ENCODE data around the gene AEN. TPM values are rescaled to one million over a fixed set of nuclear protein-coding genes. Genes with fewer than 3 reads are reported as not detected.
A peak's percentile ranks its signal among the peaks of the same experiment; 100 is the strongest.

The AEN gene, protein sequence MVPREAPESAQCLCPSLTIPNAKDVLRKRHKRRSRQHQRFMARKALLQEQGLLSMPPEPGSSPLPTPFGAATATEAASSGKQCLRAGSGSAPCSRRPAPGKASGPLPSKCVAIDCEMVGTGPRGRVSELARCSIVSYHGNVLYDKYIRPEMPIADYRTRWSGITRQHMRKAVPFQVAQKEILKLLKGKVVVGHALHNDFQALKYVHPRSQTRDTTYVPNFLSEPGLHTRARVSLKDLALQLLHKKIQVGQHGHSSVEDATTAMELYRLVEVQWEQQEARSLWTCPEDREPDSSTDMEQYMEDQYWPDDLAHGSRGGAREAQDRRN
- total RNA-seq (10 to 100 TPM; 10.8 to 26.8 (median 20.2) TPM), polyA plus RNA-seq (10 to 100 TPM in 1 of 2 donors, 1 to 10 TPM in 1; 8.9 to 12.8 TPM)

DNA sequence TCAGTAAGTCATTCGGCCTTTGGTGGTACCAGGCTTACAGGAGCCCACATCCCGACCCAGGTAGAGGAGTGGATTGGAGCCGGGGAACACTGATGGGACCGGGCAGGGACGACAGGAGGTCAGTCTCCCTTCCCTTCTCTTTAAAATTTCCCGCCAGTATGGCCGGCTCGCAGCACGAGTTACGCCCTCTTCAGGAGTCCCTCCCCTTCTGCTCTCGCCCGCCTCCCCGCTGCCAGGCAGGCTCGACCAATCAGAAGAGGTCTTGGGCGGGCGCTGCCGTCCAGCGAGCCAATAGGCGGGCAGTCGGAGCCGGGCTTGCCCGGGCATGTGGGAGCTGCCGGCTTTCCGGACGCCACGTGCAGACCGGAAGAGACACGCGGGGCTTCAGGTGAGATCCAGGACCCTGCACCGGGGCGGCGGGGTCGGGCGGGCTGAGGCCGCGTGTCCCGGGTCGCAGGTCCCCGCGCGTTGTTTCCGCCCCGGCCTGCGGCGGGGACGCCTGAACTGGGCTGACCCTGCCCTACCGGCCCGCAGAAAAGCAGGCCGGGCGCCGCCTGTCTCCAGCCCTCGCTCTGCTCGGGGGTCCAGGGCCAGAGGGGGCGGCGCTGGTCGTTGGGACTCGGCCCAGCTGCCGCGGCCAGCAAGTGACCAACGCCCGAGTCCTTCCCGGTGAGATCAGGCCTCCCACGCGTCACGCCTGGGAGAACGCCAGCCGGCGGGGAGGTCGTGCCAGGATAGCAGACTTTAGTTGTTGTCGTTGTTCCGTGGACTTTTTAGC, at the start of gene AEN:
TSS of gene AEN (plus strand) at position 346 of the 778 bp plus-strand sequence. CDS start 4,870 bp downstream, outside the sequence.
- H3K27ac ChIP-seq = peak within 1 kb of the TSS; percentile 43 to 97 (median 76)
- peaks cover 19 to 30% (median 25%) of the 10 kb centered on the region in 3 donors for H3K4me1 ChIP-seq
- peak within 1 kb of the TSS; percentile 86 to 98 (median 93) for H3K4me3 ChIP-seq
- WGBS, 2 donors = 0 to 1% methylated on average over 66 to 71 of the region's 71 CpGs
- DNase-seq = peak; percentile 94 to 99 (median 97)
- FAIRE-seq = no peak
- TF ChIP-seq, protein P1, sequence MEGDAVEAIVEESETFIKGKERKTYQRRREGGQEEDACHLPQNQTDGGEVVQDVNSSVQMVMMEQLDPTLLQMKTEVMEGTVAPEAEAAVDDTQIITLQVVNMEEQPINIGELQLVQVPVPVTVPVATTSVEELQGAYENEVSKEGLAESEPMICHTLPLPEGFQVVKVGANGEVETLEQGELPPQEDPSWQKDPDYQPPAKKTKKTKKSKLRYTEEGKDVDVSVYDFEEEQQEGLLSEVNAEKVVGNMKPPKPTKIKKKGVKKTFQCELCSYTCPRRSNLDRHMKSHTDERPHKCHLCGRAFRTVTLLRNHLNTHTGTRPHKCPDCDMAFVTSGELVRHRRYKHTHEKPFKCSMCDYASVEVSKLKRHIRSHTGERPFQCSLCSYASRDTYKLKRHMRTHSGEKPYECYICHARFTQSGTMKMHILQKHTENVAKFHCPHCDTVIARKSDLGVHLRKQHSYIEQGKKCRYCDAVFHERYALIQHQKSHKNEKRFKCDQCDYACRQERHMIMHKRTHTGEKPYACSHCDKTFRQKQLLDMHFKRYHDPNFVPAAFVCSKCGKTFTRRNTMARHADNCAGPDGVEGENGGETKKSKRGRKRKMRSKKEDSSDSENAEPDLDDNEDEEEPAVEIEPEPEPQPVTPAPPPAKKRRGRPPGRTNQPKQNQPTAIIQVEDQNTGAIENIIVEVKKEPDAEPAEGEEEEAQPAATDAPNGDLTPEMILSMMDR (IDR thresholded peaks at IDR 0.05) = no peak
- ATAC-seq = peak; percentile 96 to 99 (median 98)
- intact Hi-C loops (cut with DNase I) = no loop called here
- H3K9me3 ChIP-seq = no peaks in the 10 kb centered on the region
- peaks cover 0 to 3% (median 2%) of the 10 kb centered on the region in 3 donors for H3K36me3 ChIP-seq
- no peaks in the 10 kb centered on the region for H3K27me3 ChIP-seq

DNA sequence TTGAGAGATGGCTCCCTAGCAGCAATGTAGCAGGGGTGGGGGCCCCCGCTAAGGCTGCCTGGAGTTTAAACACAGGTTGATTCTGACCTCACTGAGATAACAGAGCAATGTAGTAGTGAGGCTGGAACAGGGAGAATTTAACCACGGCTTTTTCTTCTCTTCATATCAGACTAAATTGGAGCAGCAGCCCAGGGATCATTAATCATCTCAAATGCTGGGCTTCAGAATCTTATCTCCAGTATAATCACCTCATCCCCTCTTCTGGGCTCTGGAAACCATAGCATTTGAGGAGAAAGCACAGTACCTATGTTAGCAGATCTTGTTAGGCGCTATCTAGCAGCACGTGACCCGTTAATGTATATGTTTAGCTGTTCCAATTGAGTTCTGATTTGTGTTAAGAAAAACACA, 49.3 kb upstream of the AEN start:
- 28 to 39% methylated on average over 5 of the region's 5 CpGs for WGBS, 2 donors
- Histone ChIP-seq H3K36me3 (no peaks in the 10 kb centered on the region), H3K27me3 (no peaks in the 10 kb centered on the region), H3K27ac (no peak overlapping the region), H3K4me3 (no peak overlapping the region), H3K9me3 (no peaks in the 10 kb centered on the region), H3K4me1 (no peaks in the 10 kb centered on the region)
- TF ChIP-seq, protein P1 (IDR thresholded peaks at IDR 0.05) = no peak
- no peak for DNase-seq
- intact Hi-C loops (cut with DNase I) = no loop called here
- no peak for FAIRE-seq
- peak in 2 of 4 donors; percentile 64 to 65 for ATAC-seq

DNA sequence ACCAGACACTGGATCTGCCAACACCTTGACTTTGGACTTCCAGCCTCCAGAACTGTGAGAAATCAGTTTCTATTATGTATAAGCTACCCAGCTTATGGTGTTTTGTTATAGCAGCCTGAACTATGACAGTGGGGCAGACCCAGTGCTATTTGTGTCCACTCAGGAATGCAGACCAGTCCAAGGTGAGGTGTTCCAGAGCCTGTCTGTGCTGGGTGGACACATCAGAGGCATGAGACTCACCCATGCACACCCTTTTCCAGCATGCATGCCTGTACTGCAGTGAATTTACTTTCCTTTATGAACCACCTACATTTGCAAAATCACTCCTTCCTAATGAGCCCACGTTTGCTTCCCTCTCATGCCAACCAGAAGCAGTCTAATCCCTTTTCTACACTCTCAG, 47.1 kb upstream of the AEN start:
- H3K27ac ChIP-seq = no peak overlapping the region
- no peaks in the 10 kb centered on the region for H3K4me1 ChIP-seq
- intact Hi-C loops (cut with DNase I) = no loop called here
- no peak for FAIRE-seq
- no peaks in the 10 kb centered on the region for H3K36me3 ChIP-seq
- TF ChIP-seq, protein P1 (IDR thresholded peaks at IDR 0.05) = no peak
- no peaks in the 10 kb centered on the region for H3K9me3 ChIP-seq
- ATAC-seq = no peak
- H3K27me3 ChIP-seq = no peaks in the 10 kb centered on the region
- no peak for DNase-seq
- WGBS, 2 donors = 37 to 48% methylated on average over 1 of the region's 1 CpG
- no peak overlapping the region for H3K4me3 ChIP-seq

DNA sequence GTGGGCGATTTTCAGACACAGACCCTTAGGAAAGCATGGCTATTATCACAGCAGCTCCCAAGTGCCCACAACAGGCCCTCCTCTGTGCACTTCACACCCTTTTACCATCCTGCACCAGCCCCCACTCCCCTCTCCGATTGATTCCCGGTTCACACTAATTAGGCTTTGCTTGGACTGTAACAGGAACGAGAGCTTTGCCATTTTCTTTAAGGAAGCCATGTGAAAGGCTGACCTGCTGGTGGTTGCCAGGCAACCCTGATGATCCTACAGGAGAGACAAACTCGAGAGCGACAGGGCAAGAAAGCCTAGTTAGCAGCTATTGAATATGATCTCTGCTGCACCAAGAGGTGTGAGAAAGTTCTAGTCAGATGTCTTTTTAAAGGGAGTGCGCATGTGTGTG, 46.5 kb upstream of the AEN start:
- Histone ChIP-seq H3K4me3 (no peak overlapping the region), H3K27me3 (no peaks in the 10 kb centered on the region), H3K4me1 (no peaks in the 10 kb centered on the region), H3K9me3 (no peaks in the 10 kb centered on the region), H3K36me3 (no peaks in the 10 kb centered on the region), H3K27ac (no peak overlapping the region)
- DNase-seq (no peak), FAIRE-seq (no peak), ATAC-seq (peak in 2 of 4 donors; percentile 36 to 42)
- intact Hi-C loops (cut with DNase I) = no loop called here
- TF ChIP-seq, protein P1 (IDR thresholded peaks at IDR 0.05) = no peak
- 31 to 37% methylated on average over 7 of the region's 7 CpGs for WGBS, 2 donors

Data from pancreas (tissue), 10 donors.